Glomerular endothelial cell (primary cell): ENCODE results near the gene TRAPPC11. TPM values are rescaled to one million over a fixed set of nuclear protein-coding genes. Genes with fewer than 3 reads are reported as not detected.
"Not testable (repeated sequence)": the region's sequence is repeated elsewhere in the genome, so short reads cannot be mapped to it uniquely, and the experiment has no call there.

ENCODE experiments used
- DNase-seq: peaks from one replicate; pipeline ENCODE4 v3.0.0-alpha.2; 2011; ENCODE audit warnings: low read depth, low spot score; ENCODE audit errors: extremely low read depth
- total RNA-seq: library from RNA; depleted of rRNA; stranded (reverse); fragments of >200 nt; gene quantifications from 2 replicates; pipeline ENCODE4 v1.2.3, GENCODE V29; 2015

The TRAPPC11 gene
- 28.5 and 33.3 TPM in 2 replicates for total RNA-seq

DNA sequence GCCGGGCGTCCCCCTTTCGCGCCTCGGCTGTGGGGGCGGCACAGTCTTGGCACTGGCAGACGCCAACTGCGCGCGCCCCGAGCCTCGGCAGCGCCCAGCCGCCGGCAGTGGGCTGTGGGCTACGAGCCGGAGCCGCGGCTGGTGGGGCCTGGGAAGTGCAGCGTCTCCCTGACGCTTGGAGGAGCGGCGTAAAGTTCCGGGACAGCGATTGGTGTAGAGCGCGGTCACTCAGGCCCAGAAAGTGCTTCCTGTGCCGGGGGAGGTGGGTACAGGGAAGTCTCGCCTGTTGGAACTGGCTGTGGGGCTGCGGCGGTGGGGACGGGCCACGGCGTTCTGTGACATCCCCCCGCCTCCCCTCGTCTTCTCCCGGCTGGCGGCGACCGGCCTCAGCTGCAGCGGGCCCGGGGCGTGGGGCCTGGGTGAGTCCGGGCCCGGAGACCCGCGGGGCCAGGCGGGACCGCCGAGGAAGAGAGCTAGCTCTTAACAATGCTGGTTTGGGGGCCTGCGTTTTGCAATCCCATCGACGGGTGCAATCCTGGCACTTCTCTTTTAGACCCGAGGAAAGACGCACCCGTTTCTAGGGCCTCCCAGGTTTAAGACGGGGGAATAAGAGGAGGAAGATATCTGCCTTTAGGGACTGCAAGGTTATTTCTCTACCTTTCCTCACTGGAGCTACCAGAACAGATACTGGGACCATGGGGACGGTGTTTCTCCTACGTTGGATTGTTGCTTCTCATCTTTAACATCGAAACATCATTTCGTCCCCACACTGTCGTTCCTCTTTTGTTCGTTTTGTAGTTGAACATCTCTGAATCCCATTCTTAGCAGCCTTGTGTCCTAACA, at the start of gene TRAPPC11, which contains the start of gene RWDD4:
TRAPPC11 (plus strand) TSS at position 265 of the 843 bp plus-strand sequence. CDS start 4,575 bp downstream, outside the sequence.
RWDD4 (minus strand) TSS at position 157 of the 843 bp plus-strand sequence. CDS start 233 bp downstream, outside the sequence.
- peak; percentile 86 for DNase-seq

DNA sequence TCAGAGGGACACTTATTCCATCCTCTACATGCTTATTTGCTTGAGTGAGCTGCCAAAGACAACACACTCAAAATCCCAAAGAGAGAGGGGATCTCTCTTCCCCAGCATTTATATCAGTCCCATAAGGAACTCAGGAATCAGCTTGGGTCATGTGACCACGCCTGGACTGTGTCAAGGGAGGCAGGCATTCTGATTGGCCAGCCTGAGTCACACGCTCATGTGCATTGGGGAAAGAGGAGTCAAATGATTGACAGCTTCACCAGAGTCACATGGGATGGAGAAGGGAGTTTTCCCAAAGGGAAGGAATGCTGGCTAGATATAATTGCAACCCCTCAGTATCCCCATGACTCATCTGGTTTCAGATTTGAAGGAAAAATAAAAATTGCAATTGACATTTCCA, 49.1 kb upstream of the TRAPPC11 start:
- DNase-seq: no peak

DNA sequence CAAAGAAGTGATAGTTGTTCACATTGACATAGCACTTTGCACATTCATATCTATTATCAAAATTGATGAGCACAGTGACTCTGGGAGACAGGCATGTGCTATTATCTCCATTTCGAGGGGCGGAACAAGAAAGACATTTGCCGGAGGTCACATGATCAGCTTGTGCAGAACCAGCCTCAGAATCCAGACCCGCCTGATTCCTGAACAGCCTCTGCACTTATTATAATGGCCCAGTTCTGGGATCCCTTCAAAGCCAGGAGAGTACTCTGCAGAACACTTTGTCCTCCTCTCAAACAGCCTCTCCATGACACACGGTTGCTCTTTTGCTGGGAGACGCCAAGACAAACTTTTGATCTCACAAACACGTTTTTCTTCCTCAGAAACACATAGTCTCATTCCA, 48.5 kb upstream of the TRAPPC11 start:
- no peak for DNase-seq

DNA sequence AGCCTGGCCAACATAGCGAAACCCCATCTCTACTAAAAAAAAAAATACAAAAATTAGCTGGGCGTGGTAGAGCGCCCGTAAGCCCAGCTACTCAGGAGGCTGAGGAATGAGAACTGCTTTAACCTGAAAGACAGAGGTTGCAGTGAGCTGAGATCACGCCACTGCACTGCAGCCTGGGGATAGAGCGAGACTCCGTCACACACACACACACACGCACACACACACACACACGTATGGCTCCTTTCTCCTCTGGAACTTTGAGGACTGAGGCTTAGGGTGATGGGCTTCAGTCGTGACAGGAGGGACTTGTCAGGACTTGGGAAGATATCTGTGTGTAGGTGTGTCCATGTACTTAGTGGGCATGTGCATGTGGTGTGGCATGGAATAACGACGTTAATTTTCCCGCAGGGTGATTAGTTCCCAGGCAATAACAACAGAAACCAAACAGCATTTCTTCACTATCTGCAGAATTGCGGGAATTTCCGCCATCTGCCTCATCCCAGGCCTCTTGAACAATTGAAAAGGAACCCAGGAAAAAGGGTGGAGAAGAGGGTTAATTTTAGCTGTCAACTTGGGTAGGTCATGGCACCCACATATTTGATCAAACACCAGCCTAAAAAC, 47.8 kb upstream of the TRAPPC11 start:
- no peak for DNase-seq

DNA sequence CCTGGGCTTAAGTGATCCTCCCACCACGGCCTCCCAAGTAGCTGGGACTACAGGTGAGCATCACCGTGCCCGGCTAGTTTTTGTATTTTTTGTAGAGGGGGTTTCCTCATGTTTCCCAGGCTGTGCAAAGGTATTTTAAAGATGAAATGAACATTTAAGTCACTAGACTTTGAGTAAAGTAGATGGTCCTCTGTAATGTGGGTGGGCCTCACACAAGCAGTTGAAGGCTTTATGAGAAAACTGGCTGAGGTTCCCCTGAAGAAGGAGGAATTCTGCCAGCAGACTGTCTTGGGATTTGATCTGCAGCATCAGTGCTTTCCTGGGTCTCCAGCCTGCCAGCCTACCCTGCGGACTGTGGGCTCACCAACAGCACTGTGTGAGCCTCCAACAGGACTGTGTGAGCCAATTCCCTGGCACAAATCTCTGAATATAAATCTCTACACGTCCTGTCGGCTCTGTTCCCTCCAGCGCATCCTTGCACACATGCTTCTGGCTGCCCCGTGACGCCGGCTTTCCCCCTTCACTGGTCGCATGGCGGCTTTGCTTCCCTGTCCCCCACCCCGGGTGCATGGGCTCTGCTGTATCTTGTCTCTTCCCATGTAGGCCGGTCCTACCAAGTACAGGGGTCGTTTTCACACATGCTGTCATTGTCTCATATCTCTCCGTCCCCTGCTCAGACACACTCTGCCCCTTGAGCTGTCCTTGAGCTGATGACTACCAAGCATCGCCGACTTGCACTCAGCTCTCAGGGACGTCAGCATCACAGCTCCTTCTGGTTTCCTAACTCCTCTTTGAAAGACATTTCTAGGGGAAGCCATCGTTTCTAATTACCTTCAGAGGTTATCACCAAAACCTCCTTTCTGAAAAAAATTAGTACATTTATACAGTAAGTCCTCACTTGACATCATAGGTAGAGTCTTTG, 46.5 kb upstream of the TRAPPC11 start:
- no peak for DNase-seq

DNA sequence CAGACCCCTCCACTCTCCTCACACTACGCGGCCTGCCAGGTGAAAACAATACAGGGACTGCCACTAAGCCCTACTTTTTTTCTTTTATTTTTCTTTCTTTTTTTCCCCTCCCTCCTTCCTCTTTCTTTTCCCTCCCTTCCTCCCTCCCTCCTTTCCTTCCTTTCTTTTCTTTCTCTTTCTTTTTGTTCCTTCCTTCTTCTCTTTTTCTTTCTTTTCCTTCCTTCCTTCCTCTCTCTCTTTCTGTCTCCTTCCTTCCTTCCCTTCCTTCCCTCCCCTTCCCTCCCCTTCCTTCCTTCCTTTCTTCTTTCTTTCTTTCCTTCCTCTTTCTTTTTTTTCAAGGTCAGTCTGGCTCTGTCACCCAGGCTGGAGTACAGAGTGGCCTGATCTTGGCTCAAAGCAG, 42.0 kb upstream of the TRAPPC11 start:
- DNase-seq: no peak

DNA sequence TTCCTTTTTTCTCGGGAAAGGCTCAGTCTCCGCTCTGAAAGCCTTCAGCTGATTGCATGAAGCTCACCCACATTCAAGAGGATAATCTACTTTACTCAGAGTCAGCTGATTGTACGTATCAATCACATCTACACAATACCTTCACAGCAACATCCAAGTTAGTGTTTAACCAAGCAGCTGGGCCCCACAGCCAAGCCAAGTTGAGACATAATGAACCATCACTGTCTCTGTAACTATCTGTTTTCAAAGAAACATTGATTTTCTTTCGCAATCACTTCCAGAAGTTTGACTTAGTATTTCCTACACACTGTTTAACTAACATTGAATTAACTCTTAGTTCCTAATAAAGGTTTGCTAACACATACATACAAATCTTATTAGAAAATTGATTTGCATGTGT, 40.4 kb upstream of the TRAPPC11 start:
- no peak for DNase-seq

DNA sequence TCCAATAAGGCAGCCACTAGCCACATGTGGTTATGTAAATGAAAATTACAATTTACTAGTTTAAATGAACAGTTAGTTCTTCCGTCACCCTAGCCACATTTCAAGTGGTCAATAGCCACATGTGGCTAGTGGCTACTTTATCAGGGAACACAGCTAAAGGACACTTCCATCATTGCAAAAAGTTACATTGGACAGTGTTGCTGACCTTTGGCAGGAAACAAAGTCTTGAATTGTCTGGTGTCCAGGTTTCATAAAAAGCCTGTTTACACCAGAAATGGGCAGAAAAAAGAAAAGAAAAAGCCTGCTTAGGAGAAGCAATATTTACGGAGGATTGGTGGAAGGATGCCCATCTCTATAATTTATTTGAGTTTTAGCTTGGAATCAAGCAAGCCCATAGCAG, 38.7 kb upstream of the TRAPPC11 start:
- DNase-seq: no peak

DNA sequence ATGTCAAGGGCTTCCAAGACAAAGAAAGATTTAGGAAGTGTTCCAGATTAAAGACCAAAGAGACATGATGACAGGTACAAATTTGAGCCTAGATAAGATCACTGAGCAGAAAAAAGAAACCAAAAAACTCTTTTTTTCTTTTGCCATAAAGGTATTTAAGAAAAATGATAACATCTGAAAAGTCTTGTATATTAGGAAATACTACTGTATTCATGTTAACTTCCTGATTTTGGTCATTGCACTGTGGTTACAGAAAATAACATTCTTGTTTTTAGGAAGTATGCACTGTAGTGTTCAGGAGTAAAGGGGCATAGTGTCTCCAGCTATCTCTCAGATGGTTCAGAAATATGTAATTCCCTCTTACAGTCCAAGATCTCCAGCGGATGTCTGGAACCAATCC, 37.2 kb upstream of the TRAPPC11 start:
- no peak for DNase-seq

DNA sequence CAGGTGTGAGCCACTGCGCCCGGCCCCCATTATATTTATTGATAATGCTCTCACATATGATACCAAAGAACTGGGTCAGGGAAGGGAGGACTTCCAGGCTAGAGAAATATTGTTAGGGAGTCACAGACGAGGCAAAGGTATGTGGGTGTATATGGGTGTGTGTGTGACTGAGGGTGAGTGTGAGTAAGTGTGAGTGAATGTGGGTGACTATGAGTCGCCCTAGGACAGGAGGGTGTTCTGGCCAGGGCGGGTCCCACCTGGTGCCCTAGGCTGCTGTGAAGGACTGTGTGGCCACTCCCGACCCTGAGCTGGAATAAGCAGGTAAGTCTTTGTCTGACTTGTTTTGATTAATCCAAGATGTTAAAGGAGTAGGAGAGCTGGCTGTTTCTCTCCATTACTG, 34.5 kb upstream of the TRAPPC11 start:
- DNase-seq: no peak

DNA sequence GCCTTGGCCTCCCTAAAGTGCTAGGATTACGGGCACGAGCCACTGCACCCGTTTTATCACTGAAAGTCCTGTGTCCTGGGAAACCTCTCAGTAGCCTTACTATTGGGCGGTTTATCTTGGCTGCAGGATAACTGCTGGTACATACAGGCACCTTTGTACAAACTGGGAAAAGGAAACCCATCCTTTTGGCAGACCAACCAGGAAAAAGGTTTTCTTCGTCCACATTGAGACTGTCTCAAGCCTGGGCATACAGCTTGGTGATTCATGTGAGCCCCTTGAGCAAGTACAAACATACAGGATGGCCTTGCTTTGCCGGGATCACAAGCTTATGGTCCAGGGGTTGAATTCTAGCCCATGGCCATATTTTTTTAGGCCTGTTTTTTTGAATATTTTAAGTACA, 32.9 kb upstream of the TRAPPC11 start:
- no peak for DNase-seq

DNA sequence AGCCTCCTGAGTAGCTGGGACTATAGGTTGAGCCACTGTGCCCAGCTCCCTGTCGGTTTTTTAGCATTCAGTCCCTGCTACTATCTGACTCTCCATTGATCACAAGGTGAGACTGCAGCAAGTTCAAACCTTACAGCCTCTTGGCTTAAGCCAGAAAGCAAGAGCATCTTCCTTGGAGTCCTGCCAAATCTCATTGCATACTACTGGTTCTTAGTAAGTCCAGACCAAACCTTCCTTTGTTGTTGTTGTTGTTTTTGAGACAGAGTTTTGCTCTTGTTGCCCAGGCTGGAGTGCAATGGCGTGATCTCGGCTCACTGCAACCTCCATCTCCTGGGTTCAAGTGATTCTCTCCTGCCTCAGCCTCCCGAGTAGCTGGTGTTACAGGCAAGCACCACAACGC, 31.8 kb upstream of the TRAPPC11 start:
- DNase-seq: not testable (repeated sequence)

DNA sequence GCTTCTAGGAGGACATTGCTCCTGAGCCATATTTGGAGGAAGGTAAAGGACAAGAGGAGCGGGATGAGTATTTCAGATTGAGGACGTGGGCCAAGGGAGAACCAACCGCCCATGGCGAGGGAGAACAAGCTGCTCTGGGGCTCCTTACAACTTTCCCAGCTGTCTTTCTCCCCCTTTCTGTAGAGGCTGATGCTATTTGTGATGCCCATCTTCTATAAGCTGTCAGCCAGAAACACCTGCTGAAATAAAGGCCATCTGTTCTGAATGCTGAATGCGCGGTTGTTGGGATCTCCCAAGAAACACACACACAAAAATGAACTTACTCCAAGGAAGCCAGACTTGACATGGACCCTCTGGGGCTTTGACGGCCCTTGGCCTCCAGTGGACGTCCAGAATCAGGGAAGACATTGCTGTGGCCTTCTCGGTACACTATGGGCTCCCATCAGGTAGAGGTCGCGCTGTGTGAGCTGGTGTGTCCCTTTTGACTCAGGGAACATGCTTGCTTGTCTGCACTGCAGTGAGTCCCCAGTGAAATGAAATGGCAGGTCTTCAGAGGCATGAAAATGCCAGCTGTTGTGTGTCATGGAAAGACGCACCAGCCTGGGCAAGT, 31.0 kb upstream of the TRAPPC11 start:
- DNase-seq: no peak

DNA sequence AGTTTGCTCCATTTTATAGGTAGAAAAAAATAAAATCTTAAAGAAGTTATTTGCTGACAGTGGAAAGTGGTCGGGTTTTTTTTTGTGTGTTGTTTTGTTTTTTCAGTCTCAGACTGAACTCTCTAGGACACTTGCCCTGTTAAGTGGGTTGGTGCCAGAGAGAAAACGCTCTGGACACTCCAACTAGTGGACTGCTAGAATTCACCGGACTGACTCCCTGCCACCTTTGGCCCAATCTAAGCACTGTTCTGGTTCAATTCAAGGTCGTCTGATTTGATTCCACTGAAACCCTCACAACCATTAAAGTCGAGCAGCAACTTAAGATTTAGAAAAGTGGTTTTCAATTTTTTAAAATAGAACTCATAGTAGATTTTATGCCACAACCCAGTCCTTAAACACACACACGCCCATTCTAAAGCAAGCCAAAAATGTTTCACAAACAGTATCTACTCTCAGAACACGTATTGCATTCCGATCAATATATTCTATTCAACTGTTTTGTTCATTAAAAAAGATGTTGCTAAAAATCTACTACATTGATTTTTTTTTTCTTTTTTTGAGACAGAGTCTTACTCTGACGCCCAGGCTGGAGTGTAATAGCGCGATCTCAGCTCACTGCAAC, 27.4 kb upstream of the TRAPPC11 start:
- no peak for DNase-seq

DNA sequence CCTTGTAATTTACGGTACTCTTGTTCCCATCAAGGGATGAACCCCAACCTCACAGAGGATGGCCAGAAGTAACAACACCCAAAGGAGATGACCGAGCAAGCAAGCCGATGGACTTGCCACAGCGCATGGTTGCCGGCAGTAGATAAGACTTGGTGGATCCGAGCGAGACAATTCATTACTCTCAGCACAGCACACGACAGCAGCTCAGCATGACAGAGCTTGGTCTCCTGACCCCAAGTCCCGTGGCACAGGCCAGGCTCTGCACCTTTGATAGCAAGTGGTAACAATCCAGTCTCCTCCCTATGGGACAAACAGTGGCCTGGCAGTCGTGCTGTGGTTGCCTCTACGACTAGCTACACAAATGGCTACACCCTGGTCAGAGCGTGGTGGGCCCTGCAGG, 26.4 kb upstream of the TRAPPC11 start:
- DNase-seq: no peak

DNA sequence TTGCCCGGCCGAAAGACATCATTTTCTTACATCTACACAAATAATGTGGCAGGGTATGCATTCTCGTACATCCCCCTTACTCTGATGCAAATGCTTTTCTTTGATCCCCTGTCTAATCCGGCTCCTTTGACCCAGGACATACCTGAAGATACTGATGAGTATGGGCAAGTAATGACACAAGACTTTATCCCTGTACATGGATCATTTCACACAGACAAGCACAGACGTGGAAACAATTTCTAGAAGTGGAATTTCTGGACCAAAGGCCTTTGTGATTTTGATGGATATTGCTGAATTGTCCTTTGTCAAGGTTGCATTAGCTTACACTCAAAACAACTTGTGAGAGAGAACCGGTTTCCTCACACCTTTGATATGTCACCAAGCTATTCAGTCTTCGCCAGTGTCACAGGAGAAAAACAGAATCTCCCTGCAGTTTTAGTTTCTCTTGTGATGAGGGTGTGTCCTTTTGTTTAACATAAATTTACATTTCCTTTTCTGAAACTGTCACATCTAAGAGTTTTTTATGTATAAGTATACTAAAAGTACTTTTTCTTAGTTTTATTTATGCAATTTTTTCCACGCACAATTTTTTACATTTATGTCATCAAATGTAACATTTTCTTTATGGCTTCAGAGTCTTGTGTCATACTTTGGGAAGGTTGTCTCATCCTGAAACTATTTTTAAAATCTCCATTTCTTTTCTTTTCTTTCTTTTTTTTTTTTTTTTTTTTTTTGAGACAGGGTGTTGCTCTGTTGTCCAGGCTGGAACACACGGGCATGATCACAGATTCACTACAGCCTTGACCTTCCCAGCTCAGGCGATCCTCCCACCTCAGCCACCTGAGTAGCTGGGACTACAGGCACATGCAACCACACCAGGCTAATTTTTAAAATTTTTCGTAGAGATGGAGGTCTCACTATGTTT, 25.4 kb upstream of the TRAPPC11 start:
- no peak for DNase-seq

DNA sequence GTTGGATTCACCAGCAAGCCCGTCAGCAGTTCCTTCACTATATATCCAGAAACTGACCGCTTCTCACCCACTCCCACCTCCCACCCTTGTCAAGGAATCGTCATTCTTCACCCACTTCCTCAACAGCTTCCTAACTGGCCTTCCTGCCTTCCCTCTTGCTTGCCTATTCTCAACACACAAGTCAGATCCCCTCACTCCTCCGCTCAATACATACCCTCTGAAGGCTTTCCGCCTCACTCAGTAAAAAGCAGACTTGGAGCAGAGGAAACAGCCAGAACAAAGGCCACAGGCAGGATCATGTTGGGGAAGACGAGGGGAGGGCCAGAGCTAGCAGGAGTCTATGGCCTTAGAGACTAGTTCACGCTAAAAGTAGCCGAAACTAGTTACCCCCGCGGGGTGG, 23.8 kb upstream of the TRAPPC11 start:
- no peak for DNase-seq

DNA sequence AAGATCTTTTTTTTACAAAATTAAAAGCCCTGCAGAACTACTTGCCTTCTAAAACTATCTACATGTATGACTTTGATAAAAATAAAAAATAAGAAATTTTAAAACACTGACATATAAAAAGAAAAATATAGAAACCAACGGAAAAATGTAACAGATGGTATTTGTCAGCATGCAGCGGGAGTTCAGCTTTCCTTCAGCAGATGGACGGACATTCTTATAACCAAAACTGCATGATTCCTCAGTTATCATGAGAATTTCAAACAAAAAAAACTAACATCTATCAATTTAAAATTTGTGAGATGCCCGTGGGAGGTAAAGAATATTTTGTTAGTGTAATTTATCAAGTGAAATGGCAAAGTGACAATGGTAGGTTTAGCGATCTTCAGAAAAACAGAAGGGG, 23.4 kb upstream of the TRAPPC11 start:
- no peak for DNase-seq

DNA sequence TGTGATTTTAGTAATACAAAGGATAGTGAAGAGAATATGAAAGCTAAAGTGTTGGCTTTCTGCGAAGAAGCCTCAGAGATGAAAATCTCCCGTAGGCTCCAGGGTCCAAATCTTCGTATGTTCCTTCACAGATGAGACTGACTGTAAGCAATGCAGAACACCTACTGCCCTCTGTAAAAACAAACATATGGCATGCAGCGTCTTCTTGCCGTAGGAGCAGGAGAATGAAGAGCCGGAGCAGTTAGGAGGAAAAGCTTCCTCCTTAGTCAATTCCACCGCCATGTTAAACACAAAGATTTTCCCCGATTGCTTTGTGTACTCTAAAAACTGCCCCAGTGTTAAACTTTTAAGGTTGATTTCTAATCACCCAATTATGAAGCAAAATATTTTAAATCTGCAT, 22.6 kb upstream of the TRAPPC11 start:
- DNase-seq: no peak
